HuH-7.5 (cell line): ENCODE data around the gene PITPNC1.
"Not testable (repeated sequence)": the region's sequence is repeated elsewhere in the genome, so short reads cannot be mapped to it uniquely, and the experiment has no call there.

Experiments
- DNase-seq: peaks from one replicate; pipeline ENCODE4 v3.0.0; 2011; ENCODE audit warnings: low spot score

The PITPNC1 gene

GRCh38 chr17:67461876-67462275 lies 84.8 kb downstream of the PITPNC1 start:
- DNase-seq: no peak

GRCh38 chr17:67466251-67466796 lies 89.2 kb downstream of the PITPNC1 start:
- DNase-seq: no peak

GRCh38 chr17:67467500-67468455 lies 90.7 kb downstream of the PITPNC1 start:
- DNase-seq: no peak

GRCh38 chr17:67469208-67469980 lies 92.3 kb downstream of the PITPNC1 start:
- no peak for DNase-seq

DNA sequence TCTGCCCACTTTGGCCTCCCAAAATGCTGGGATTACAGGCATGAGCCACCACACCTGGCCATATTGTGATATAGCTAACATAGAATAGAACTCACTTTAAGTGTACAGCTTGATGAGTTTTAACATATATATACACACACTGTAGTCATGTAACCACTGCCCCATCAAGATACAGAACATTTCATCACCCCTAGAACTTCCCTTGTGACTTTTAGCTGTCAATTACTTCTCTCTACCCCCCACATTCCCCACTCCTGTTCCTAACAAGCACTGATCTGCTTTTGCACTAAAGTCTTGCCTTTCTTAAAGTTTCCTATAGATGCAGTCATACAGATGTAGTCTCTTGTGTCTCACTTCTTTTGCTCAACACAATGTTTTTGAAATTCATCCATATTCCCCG lies 93.1 kb downstream of the PITPNC1 start:
- DNase-seq: no peak

GRCh38 chr17:67471118-67471517 lies 94.0 kb downstream of the PITPNC1 start:
- no peak for DNase-seq

- not testable (repeated sequence) for DNase-seq
Observed at GRCh38 chr17:67472606-67473005, 95.5 kb downstream of the PITPNC1 start.

DNA sequence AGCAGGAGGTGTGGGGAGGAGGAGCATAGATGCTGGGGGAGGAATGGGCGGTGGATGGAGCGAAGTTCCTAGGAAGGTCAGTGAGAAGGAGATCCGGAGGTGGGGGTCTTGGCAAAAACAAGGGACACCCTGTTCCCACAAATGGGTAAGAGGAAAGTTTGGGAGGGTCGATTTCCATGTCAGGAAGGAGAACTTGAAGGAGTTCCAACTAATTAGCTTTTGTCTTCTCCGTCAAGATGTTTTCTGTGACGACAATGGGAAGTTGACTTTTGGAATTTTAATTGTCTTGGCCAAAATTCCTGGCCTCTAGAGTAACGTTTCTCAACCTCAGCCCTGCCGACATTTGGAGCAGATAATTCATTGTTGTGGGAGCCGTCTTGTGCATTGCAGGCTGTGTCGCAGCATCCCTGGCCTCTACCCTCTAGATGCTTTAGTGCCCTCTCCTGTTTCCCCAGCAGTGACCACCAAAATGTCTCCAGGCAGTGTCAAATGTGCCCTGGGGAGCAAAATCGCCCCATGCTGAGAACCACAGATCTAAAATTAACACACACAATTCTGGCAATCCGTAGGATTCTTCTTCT lies 97.1 kb downstream of the PITPNC1 start:
- no peak for DNase-seq

DNA sequence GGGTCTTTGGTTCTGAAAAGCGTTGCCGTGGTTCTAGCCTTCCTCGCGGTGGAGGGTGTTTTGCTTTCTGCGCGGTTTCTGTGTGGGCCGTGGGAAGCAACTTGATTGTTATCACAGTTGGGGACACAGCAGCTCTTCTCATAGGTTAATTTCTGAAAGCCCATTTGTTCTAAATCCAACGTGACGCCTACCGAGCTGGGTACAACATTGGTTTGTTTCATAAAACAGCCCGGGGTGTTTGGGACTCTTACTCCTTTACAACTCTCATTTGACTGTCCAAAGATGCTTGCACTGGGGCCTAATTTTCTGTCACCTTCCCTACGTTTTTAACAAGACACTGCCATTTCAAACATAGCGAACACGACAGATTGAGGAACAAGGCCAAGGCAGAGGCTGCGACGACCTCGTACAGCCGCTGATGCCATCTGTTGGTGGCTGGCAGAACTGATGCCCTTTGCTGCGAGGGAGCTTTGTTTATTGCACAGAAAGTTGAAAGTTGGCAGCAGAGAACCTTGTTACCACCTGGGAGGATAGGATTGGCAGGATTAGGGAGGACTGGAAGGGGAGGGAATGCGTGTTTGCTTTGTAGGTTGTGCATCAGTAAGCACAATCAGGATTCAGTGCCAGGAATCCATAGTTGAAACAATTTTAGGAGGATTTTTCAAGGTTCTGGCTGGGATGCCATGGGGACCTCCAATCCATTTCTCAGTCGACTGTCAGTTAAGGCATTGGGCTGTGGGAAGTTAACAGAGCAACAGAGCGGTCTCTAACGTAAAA lies 98.3 kb downstream of the PITPNC1 start:
- DNase-seq: peak; percentile 45

GRCh38 chr17:67476787-67477335 lies 99.8 kb downstream of the PITPNC1 start:
- DNase-seq: no peak

DNA sequence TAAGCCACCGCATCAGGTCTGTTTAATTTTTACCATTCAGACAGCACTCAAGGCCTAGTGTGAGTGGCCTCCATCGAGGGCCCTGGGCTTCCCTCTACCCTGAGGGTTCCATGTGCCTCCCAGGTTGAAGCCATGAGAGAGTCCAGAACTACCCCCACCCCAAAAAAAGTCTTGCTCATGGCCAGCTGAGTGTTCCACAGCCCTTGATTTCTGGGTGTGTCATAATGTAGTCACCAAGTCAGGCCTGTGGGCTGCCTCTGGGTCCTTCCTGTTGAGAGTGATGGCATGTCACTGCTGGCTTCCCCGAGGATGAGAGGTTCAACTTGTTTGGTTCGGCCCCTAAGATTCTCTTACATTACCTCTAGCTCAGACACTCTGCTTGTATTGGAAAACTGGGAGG lies 100.6 kb downstream of the PITPNC1 start:
- no peak for DNase-seq

GRCh38 chr17:67478401-67479041 lies 101.4 kb downstream of the PITPNC1 start:
- no peak for DNase-seq

DNA sequence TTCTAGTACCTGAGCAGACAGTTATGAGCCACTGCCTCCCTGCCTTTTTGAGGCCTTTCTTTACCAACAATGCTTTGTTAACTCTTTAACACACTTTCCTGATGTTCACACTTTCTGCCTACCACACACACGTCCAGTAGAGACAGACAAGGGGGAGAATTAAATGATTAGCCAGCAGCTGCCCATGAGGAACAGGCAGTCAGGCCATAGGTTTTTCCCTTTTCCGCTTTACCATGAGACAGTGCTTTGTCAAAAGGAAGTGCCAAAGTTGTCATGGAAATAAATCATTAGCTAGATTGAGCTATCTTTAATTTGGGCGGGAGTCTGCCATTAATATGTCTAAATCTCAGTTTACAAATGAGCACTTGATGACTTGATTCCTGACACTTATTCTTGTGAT lies 102.1 kb downstream of the PITPNC1 start:
- DNase-seq: no peak

DNA sequence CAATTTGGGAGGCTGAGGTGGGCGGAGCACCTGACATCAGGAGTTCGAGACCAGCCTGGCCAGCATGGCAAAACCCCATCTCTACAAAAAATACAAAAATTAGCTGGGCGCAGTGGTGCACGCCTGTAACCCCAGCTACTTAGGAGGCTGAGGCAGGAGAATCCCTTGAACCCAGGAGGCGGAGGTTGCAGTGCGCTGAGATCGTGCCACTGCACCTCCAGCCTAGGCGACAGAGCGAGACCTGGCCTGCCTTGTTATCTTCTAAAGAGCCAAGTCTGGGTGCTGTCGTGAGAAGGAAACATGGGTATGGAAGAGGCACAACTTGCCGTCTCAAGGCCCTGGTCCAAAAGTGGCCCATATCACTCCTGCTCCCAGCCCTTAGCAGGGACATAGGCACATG lies 103.9 kb downstream of the PITPNC1 start:
- DNase-seq: not testable (repeated sequence)

DNA sequence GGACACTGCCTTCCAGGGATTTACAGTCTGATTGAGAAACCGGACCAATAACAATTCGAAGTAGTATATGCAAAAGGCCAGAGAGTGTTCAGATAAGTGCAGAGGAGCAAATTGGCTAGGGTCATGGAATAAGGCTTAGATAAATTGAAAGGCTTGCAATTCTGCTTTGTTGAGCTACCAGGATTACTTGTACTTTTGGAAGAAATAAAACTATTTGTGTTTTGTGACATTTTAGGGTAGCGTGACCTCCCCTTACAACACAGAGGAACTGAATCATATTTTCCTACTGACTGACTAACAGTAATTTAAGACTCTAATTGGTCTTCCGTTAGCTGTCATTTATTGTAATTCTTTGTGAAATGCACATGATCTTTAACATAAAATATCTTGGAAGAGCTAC lies 104.7 kb downstream of the PITPNC1 start:
- DNase-seq: no peak

- DNase-seq: no peak
Observed at GRCh38 chr17:67482764-67483163, 105.7 kb downstream of the PITPNC1 start.

DNA sequence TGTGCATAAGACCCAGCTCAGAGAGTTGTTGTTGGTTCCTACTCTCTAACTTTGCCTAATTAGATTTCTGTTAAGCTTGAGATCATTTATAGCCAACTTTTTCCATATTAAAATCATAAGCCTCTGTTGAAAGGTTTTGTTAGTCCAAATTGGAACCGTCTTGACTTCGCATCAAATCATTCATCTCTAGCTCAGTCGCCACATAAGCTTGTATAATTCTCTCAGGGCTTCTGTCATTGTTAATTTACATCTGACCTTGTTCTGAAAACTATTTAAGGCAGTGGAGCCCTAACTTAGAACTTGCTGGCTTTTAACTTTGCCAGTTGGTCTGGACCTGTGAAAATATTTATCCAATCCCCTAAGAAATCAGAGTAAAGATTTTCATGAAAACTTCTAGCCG lies 107.2 kb downstream of the PITPNC1 start:
- DNase-seq: no peak

- DNase-seq: no peak
Observed at GRCh38 chr17:67485666-67486065, 108.6 kb downstream of the PITPNC1 start.

DNA sequence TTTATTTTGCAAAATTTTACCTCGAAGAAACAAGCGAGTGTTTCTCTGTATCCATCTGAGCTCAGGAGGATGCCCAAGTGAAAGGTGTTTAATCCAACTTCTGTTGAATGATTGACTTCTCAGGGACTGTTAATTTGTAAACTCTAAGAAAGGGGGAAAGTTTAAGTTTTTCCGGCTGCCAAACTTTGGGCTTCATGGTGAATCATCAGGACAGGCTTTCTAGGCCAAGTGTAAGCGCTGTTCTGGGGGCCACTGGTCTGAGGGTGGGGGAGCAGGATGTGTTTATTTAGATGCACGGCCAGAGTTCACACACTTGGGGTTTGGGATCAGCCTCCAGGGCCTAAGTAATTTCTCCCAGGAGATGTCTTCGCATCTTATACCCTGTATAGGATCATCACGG lies 110.4 kb downstream of the PITPNC1 start:
- DNase-seq: no peak

DNA sequence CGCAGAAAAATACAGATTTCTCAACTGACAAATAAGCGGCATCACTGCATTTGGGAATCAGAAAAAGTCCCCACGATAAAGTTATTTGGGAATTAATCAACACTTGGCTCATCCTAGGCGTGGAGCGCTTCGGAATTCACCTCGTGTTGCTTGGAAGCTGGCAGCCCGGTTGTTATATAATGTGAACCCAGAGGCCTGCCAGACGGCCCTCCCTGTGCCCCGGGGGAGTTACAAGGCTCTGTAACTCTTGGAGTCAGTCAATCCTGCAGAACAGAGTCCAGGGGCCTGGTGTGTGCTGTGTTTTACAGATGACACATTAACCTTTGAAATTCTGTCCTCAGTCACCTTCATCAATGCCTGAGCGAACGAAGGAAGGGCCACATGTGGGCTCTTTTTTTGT lies 111.1 kb downstream of the PITPNC1 start:
- DNase-seq: no peak

DNA sequence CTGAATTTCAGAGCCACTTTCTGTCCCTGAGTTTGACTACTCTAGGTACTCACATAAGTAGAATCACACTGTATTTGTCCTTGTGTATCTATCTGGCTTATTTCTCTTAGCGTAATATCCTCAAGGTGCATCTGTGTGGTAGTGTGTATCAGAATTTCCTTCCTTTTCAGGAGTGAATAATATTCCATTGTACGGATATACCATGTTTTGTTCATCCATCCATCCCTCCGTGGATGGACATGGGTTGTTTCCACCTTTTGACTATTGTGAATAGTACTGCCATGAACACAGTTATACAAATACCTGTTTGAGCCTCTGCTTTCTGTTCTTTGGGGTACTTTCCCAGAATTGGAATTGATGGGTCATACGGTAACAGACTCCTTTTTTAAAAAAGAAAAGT lies 111.7 kb downstream of the PITPNC1 start:
- no peak for DNase-seq
